Nephron progenitor cell (in vitro differentiated cells): ENCODE measurements around the gene RCC1.

Source experiments
- DNase-seq: peaks from one replicate; pipeline ENCODE4 v3.0.0; 2021
- H3K27ac Mint-ChIP-seq: 2 replicates; pipeline ENCODE4 v1.8.0; 2021; ENCODE audit warnings: mild to moderate bottlenecking, moderate library complexity, mixed read lengths
- H3K27me3 Mint-ChIP-seq: 2 replicates; pipeline ENCODE4 v1.8.0; 2021; ENCODE audit warnings: mild to moderate bottlenecking, low read depth, mixed read lengths; ENCODE audit not compliant: poor library complexity
- H3K36me3 Mint-ChIP-seq: 2 replicates; pipeline ENCODE4 v1.8.0; 2021; ENCODE audit warnings: low read depth, mixed read lengths
- H3K4me1 Mint-ChIP-seq: 2 replicates; pipeline ENCODE4 v1.8.0; 2021; ENCODE audit warnings: mixed read lengths
- H3K4me3 Mint-ChIP-seq: 2 replicates; pipeline ENCODE4 v1.8.0; 2021; ENCODE audit warnings: mild to moderate bottlenecking, moderate library complexity, mixed read lengths
- H3K9me3 Mint-ChIP-seq: 2 replicates; pipeline ENCODE4 v1.8.0; 2021; ENCODE audit warnings: mild to moderate bottlenecking, moderate library complexity, mixed read lengths
- CTCF ChIP-seq: fragments of 200-600 bp; sonication (generic); IDR thresholded peaks from 2 replicates; pipeline ENCODE4 v1.5.0; 2021; ENCODE audit warnings: antibody characterized with exemption

Gene RCC1

GRCh38 chr1:28577738-28578536 lies 72.1 kb downstream of the RCC1 start:
- Mint-ChIP-seq H3K27ac (peak overlapping the region; percentile 85), H3K36me3 (peaks cover 49% of the 10 kb centered on the region), H3K4me3 (no peak overlapping the region), H3K9me3 (no peaks in the 10 kb centered on the region), H3K27me3 (peaks cover 13% of the 10 kb centered on the region), H3K4me1 (peaks cover 21% of the 10 kb centered on the region)
- no peak for TF ChIP-seq CTCF
- DNase-seq, result no peak

- Mint-ChIP-seq H3K27ac (peak overlapping the region; percentile 16), H3K4me3 (no peak overlapping the region)
- no peak for DNase-seq
Observed at GRCh38 chr1:28578696-28579218, 72.9 kb downstream of the RCC1 start.

GRCh38 chr1:28579401-28579800 lies 73.6 kb downstream of the RCC1 start:
- DNase-seq, result no peak
- peaks cover 25% of the 10 kb centered on the region for H3K4me1 Mint-ChIP-seq
- H3K9me3 Mint-ChIP-seq, result no peaks in the 10 kb centered on the region
- peaks cover 49% of the 10 kb centered on the region for H3K36me3 Mint-ChIP-seq
- no peak for TF ChIP-seq CTCF
- H3K27me3 Mint-ChIP-seq, result peaks cover 16% of the 10 kb centered on the region
- peak overlapping the region; percentile 23 for H3K27ac Mint-ChIP-seq
- H3K4me3 Mint-ChIP-seq, result peak overlapping the region; percentile 94

More at GRCh38 chr1:28578696-28579218, 72.9 kb downstream of the RCC1 start:
- no peak for TF ChIP-seq CTCF
- Mint-ChIP-seq H3K27me3 (peaks cover 16% of the 10 kb centered on the region), H3K4me1 (peaks cover 25% of the 10 kb centered on the region), H3K9me3 (no peaks in the 10 kb centered on the region), H3K36me3 (peaks cover 49% of the 10 kb centered on the region)

- H3K4me1 Mint-ChIP-seq, result peaks cover 25% of the 10 kb centered on the region
- no peak for TF ChIP-seq CTCF
- DNase-seq, result peak; percentile 19
- H3K4me3 Mint-ChIP-seq, result peak overlapping the region; percentile 94
- H3K9me3 Mint-ChIP-seq, result no peaks in the 10 kb centered on the region
- H3K27me3 Mint-ChIP-seq, result peaks cover 16% of the 10 kb centered on the region
- H3K36me3 Mint-ChIP-seq, result peaks cover 40% of the 10 kb centered on the region
- H3K27ac Mint-ChIP-seq, result peak overlapping the region; percentile 83
Observed at GRCh38 chr1:28580722-28581530, 75.1 kb downstream of the RCC1 start.

GRCh38 chr1:28581531-28582247 lies 75.8 kb downstream of the RCC1 start:
- TF ChIP-seq CTCF, result no peak
- H3K4me1 Mint-ChIP-seq, result peaks cover 25% of the 10 kb centered on the region
- peaks cover 20% of the 10 kb centered on the region for H3K27me3 Mint-ChIP-seq
- H3K36me3 Mint-ChIP-seq, result peaks cover 38% of the 10 kb centered on the region
- peak overlapping the region; percentile 83 for H3K27ac Mint-ChIP-seq
- peak overlapping the region; percentile 94 for H3K4me3 Mint-ChIP-seq
- DNase-seq, result peak; percentile 95
- no peaks in the 10 kb centered on the region for H3K9me3 Mint-ChIP-seq
